GM18502 (cell line): ENCODE results near the gene FOXK2.

ENCODE experiments used
- ATAC-seq: cut with Tn5 transposase; IDR thresholded peaks from one replicate; pipeline ENCODE4 v1.9.1; 2021; ENCODE audit warnings: mild to moderate bottlenecking; ENCODE audit not compliant: unreplicated experiment, poor library complexity

Gene FOXK2

GRCh38 chr17:82586576-82587233 is 67.2 kb downstream of the FOXK2 start:
- ATAC-seq, result no peak

DNA sequence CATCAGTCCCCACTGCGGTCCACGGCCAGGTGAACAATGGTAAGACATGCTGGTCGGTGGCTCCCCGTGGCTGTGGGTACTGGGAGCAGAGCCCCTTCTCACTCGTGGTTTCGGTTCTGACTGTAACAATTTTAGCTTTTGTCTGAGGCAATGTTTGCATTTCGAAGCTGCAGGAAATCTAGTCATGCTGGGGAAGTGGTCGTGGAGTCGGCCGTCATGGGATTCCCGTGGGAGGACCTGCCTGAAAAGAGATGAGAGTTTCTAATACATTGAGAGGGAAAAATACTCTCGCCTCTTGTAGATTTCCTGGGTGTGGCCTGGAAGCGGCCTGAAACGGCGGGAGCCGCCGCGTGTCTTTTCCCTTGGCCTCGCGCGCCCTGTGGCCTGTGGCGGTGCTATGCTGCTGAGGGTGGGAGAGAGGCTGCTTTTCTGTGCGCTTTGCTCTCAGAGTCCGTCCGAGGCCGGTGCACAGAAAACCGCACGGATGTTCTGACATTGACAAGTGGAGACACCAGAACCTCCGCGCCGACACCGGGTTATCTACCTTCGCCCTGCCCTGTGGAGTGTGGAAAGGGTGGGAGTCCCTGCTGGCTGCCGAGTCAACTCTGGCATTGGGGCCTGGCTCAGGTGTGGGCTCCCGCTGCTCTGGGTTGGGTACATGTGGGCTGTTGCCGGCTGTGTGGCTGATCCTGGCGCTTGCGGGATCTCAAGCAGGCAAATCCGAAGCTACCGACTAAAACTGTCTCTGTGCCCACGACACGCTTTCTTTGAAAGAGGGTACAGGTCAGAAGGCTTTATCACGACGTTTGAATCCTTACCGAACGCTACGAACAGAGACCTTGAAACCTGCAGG is 67.9 kb downstream of the FOXK2 start:
- ATAC-seq, result no peak

GRCh38 chr17:82588266-82589175 is 69.0 kb downstream of the FOXK2 start:
- no peak for ATAC-seq

- no peak for ATAC-seq
These were observed 70.3 kb downstream of the FOXK2 start for GRCh38 chr17:82589851-82590180.

GRCh38 chr17:82590216-82590615 is 70.7 kb downstream of the FOXK2 start:
- no peak for ATAC-seq

DNA sequence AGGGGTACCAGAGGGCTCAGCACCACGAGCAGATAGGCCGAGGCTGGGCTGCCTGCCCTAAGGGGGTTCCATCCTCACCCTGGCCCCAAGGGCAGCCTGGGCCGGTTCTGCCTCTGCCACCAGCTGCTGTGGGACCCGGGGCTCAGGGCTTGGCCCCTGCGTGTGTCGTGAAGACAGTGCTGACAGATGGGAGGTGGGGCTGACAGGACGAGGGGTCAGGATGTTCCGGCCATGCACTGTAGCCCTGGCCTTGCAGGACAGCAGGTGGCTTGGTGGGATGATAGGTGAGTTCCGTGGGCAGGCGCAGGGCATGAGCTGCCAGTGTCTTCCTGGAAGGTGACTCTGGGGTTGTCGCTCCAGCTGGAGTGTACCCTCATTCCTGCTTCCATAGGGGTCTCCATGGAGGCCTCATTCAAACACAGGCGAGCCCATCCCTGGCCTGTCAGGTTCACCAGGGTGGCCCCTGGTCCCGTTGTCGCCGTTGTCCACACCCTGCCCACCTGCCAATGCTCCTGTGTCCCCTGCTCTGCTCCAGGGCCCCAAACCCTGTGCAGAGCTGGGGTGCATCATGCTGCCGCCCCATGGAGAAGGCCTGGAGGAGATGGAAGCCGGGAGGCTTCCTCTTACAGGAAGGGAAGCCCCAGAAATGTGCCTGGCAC is 71.5 kb downstream of the FOXK2 start:
- no peak for ATAC-seq

- no peak for ATAC-seq
These were observed 72.8 kb downstream of the FOXK2 start for GRCh38 chr17:82592289-82592766.

DNA sequence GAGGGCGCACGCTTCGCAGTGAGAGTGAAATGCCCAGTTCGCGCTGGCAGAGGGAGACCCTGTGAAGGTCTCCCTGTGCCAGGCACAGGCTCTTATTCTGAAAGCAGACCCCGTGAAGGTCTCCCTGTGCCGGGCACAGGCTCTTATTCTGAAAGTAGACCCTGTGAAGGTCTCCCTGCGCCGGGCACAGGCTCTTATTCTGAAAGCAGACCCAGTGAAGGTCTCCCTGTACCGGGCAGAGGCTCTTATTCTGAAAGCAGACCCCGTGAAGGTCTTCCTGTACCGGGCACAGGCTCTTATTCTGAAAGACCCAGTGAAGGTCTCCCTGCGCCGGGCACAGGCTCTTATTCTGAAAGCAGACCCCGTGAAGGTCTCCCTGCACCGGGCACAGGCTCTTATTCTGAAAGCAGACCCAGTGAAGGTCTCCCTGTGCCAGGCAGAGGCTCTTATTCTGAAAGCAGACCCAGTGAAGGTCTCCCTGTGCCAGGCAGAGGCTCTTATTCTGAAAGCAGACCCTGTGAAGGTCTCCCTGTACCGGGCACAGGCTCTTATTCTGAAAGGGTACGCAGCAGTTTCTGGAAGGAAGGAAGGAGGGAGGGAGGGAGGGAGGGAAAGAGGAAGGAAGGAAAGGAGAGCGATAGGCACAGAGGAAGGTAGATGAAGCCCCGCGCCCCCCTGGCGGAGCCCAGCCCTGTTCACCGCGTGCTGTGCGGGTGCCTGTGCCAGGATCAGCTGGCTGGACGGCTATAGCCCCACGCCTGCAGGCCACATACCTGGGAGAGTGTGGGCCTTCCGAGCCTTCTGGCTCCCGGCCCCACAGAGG is 73.4 kb downstream of the FOXK2 start:
- no peak for ATAC-seq

DNA sequence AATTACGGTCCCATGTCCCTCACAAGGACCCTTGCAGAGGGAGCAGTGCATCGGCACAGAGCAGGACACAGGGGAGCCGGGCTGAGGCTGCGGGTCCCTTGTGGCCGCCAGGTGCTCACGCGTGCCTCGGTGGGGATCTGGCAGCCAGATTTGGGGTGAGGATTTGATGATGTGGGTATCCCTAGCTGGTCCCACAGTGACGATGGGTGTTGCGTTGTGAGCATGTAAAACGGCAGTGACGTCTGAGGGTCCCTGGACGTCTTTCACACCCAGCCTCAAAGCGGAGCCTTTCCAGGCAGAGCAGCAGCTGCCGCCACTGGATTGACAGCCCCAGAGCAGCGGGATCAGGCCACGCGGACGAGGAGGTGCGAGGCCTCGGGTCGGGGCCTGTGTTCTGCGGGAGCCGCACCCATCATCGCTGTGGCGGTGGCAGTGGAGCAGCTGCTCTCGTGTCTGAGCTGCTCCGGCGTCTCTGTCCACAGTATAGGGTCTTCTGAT is 74.1 kb downstream of the FOXK2 start:
- no peak for ATAC-seq

GRCh38 chr17:82594571-82594970 is 75.0 kb downstream of the FOXK2 start:
- no peak for ATAC-seq

GRCh38 chr17:82595893-82596292 is 76.4 kb downstream of the FOXK2 start:
- no peak for ATAC-seq

GRCh38 chr17:82596296-82596695 is 76.8 kb downstream of the FOXK2 start:
- no peak for ATAC-seq

GRCh38 chr17:82596837-82597672 is 77.5 kb downstream of the FOXK2 start:
- ATAC-seq, result no peak

DNA sequence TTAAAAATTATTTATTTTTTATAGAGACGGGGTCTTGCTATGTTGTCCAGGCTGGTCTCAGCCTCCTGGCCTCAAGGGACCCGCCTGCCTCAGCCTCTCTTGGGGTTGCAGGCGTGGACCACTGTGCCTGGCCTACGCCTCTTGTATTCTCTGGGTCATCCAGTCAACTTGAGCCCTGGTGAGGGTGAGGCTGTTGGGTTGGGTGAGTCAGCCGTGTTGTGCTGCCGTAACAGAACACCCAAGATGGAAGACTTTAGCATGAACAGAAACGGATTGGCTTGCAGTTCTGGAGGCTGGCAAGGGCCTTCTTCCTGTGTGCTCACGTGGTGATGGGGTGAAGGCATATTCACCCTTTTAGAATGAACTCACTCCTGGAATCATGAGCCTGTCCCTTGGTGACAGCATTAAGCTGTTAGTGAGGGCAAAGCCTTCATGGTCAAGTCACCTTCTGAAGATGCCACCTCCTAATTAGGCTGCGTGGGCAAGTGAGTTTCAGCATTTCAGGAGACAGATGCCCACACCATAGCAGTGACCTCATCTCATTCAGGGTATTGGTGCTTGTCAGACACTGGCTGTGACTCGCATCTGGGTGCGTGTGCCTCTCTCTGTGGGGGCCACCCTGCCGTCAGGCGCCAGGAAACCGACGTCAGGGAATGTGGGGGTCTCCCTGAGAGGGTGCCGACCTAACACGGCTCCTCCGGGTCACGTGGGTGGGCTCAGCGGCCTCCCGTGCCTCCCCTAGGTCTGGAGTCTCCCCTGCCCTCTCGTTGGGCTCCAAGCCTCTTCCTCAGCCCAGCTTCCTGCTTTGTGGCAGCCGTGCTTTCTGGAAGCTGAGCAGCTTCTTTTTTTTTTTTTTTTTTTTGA is 79.0 kb downstream of the FOXK2 start:
- no peak for ATAC-seq

DNA sequence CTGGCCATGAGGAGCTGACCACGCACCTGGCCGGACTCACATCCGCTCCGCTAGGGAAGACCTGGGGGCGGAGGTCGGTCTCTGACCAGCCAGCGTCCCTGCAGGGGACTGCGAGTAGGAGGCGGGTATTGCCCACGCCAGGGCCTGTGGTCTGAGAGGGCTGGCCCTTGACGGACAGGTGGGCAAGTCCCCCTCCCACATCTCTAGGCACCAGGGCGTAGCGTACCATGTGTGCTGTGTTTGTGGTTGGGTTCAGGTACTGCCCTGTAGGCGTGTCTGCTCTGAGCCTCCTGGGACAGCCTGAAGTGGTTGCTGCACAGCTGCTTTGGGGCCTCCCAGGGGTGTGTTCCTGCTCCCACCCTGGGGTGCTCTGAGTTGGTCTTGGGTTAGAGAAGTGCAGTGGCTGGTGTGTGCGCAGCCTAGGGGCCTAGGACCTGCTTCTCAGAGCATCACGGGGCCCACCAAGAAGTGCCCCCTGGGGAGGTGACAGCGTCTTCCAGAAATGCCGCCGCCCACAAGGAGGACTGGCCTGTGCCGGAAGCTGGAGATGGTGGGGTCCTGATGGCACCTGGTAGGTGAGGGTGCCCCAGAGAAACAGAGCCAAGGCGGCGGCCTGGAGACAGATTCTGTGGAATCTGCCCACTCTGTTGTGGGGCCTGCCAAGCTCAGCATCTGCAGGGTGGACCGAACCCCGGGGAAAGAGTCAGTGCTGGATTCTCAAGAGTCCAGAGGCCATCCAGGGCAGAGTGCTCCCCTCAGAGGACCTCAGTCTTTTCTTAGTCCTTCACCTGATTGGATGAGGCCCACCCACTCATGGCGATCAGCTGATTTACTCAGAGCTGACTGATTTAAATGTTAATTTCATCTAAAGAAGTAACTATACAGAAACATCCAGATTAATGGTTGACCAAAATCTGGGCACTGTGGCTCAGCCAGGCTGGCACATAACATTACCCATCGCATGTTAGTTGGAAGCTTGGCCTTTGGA is 80.4 kb downstream of the FOXK2 start:
- ATAC-seq, result no peak

DNA sequence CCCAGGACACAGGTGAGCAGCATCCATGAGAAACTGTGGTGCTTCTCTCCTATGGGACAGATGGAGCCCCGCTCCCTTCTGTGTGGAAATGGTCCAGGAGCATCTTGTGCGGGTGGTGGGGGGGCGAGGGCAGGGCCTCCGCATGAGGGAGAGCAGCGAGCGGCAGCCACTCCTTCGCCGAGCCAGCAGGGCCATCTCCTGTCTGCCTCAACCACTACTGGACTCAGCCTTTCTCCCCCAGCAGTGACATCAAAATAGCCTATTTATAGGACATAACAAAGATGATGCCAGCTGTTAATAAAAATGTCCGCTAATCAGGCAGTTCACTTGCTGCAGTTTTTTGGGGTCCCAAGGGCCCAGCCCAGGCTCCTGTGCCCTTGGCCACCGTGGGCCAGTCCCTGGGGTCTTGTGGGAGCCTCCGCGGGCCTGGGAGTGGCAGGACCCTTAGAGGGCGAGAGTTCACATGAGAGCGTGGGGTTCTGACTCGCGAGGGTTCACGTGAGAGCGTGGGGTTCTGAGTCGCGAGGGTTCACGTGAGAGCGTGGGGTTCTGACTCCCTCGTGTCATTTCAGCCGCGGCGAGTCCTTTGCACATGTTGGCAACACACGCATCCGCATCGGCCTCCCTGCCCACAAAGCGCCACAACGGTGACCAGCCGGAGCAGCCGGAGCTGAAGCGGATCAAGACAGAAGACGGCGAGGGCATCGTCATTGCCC is 81.4 kb downstream of the FOXK2 start:
- ATAC-seq, result no peak
